ENCODE measurements around the gene GALNT15. TPM values are rescaled to one million over a fixed set of nuclear protein-coding genes. Genes with fewer than 3 reads are reported as not detected.

The GALNT15 gene
- total and polyA plus RNA-seq, 2 of the 4 experiments (the other 2 are of a cell fraction): 12.8 to 19.7 TPM

DNA sequence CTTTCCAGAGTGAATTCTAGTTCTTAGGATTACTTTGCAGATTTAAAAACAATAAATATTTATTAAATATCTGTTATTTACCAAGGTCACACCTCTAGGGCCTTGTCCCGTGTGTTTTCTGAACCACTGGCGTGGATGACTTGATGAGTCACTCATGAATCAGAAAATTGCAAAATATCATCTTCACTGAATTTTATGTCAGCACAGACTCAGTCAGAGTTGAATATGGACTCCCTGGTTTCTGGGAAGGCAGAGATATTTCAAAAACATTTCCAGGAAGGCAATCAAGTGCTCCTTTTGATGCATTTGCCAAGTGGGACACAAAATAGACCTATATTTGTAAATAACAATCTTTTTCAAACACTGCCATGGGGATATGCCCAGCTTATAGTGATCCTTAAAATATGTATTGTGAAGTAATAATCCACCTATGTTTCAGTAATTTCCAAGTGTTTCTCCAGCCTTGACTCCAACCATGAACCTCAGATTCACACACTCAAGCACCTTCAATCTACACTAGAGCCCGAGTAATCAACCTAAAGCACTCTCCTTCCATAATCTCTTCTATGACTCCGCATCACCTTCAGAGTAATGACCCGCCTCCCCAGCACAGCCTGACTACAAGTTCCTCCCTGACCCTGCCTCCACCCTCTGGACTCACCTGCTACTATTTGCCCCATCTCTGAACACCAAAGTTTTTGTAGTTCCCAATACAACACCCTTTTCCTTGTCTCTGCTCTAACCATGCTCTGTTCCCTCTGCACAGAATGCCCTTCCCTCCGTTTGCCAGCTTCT lies 65.9 kb downstream of the GALNT15 start:
- Histone ChIP-seq H4K20me1 (ENCODE audit: insufficient read depth, low read length) (no peaks in the 10 kb centered on the region), H3K18ac (ENCODE audit: low read depth, low read length) (peak overlapping the region; percentile 42), H3K9me3 (ENCODE audit: control insufficient read depth, insufficient read depth, low read length) (no peaks in the 10 kb centered on the region), H2AK5ac (ENCODE audit: low read depth, low read length) (peak overlapping the region; percentile 63; the same call in 1 of the 2 replicates), H4K91ac (ENCODE audit: insufficient read depth, low read depth, low read length) (peak overlapping the region; percentile 50), H2BK5ac (ENCODE audit: low read depth, low read length, poor library complexity, severe bottlenecking) (peak overlapping the region; percentile 60), H2BK15ac (ENCODE audit: low read depth, low read length) (peak overlapping the region; percentile 15; the same call in 1 of the 3 replicates), H3K27ac (ENCODE audit: insufficient read depth, low read length) (peak overlapping the region; percentile 76; the same call in 1 of the 2 replicates), H3K4me1 (ENCODE audit: control insufficient read depth, insufficient read depth, low read length) (peaks cover 18% of the 10 kb centered on the region), H3K27me3 (ENCODE audit: control insufficient read depth, insufficient read depth, low read length) (no peaks in the 10 kb centered on the region), H3K23ac (ENCODE audit: low read depth, low read length) (no peak overlapping the region), H2BK120ac (ENCODE audit: low read depth, low read length) (peak overlapping the region; percentile 37; the same call in 1 of the 2 replicates), H2AFZ (replicated peaks; ENCODE audit: low read length, poor library complexity) (no peak overlapping the region), H3K4ac (ENCODE audit: low read depth, low read length) (peak overlapping the region; percentile 58), H2BK20ac (ENCODE audit: low read depth, low read length) (peak overlapping the region; percentile 41; the same call in 1 of the 2 replicates), H4K8ac (ENCODE audit: low read depth in 2 of 2, low read length in 2 of 2) (peak overlapping the region; percentile 24 to 73; a peak in 2 of 4 replicates), H3K56ac (ENCODE audit: extremely low read depth, insufficient read depth, low read length) (no peak overlapping the region), H3K4me3 (ENCODE audit: insufficient read depth, low read depth, low read length) (no peak overlapping the region), H3K14ac (replicated peaks; ENCODE audit: low read depth, low read length) (peak overlapping the region; percentile 25), H3K79me1 (ENCODE audit: low read depth in 1 of 2, low read length in 2 of 2) (no peaks in the 10 kb centered on the region), H3K9me1 (ENCODE audit: insufficient read depth, low read length) (peaks cover 21% of the 10 kb centered on the region), H4K5ac (ENCODE audit: low read depth, low read length) (peak overlapping the region; percentile 27), H3K36me3 (ENCODE audit: control insufficient read depth, insufficient read depth, low read length) (no peaks in the 10 kb centered on the region), H3K4me2 (ENCODE audit: low read depth, low read length) (no peak overlapping the region), H3K9ac (ENCODE audit: low read depth, low read length) (no peak overlapping the region), H2AK9ac (replicated peaks; ENCODE audit: low read depth, low read length, poor library complexity) (no peak overlapping the region)
- intact Hi-C loops (cut with micrococcal nuclease): loop anchor here (2.0 to 10.0 kb wide), 2 partner anchors 58 to 606 kb away; no protein-coding TSS in a partner anchor
- ChIA-PET POLR2A (ENCODE audit: unreplicated experiment) (no interaction called here), CTCF (no interaction called here)
- ATAC-seq (ENCODE audit: low read depth): peak; percentile 62
- dilution Hi-C loops (cut with HindIII; ENCODE audit: low sequenced_read_pairs, unreplicated experiment): no loop called here
- no TSS peak for BruUV-seq (replicated peaks)
- 83% methylated on average over 3 of the region's 6 CpGs; no CpG with 5 or more reads in 1 of the 2 experiments for WGBS, 2 experiments (ENCODE audit: extremely low coverage in 2 of 2, insufficient read length in 1 of 2)
- in situ Hi-C loops (cut with MboI; ENCODE audit: low sequenced_read_pairs): loop anchor here (5.0 to 25.0 kb wide), 3 partner anchors 58 to 603 kb away; no protein-coding TSS in a partner anchor
- DNase-seq: peak; percentile 81
- TF ChIP-seq RCOR1 (IDR thresholded peaks at IDR 0.05; ENCODE audit: insufficient replicate concordance, low read length) (no peak), CTCF (conservative IDR thresholded peaks at IDR 0.05; ENCODE audit: low read depth, low read length) (no peak), BHLHE40 (IDR thresholded peaks at IDR 0.05; ENCODE audit: low read depth, low read length) (peak; percentile 88), FOS (IDR thresholded peaks at IDR 0.05; ENCODE audit: low read depth, low read length) (peak; percentile 93), POLR2A (IDR thresholded peaks at IDR 0.05; ENCODE audit: low read depth, low read length) (no peak), USF2 (IDR thresholded peaks at IDR 0.05; ENCODE audit: low read depth, low read length) (no peak), CHD1 (IDR thresholded peaks at IDR 0.05; ENCODE audit: low read depth, low read length) (no peak), CEBPB (IDR thresholded peaks at IDR 0.05; ENCODE audit: low read depth, low read length) (peak; percentile 94), NFE2L2 (IDR thresholded peaks at IDR 0.05; ENCODE audit: low read depth, low read length) (no peak), MXI1 (IDR thresholded peaks at IDR 0.05; ENCODE audit: borderline replicate concordance, low read depth, low read length) (no peak), SMC3 (IDR thresholded peaks at IDR 0.05; ENCODE audit: low read depth, low read length) (no peak), MAFK (IDR thresholded peaks at IDR 0.05; ENCODE audit: low read depth, low read length) (no peak), RFX5 (IDR thresholded peaks at IDR 0.05; ENCODE audit: low read depth, low read length) (no peak)
- TF ChIP-seq, protein P1, sequence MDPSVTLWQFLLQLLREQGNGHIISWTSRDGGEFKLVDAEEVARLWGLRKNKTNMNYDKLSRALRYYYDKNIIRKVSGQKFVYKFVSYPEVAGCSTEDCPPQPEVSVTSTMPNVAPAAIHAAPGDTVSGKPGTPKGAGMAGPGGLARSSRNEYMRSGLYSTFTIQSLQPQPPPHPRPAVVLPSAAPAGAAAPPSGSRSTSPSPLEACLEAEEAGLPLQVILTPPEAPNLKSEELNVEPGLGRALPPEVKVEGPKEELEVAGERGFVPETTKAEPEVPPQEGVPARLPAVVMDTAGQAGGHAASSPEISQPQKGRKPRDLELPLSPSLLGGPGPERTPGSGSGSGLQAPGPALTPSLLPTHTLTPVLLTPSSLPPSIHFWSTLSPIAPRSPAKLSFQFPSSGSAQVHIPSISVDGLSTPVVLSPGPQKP (IDR thresholded peaks at IDR 0.05; ENCODE audit: borderline replicate concordance, low read depth, low read length): no peak
